AG09319 (cell line): ENCODE measurements around the gene NADSYN1.

Source experiments
- DNase-seq: peaks from one replicate; pipeline ENCODE4 v3.0.0-alpha.2; 2010; ENCODE audit warnings: low read depth; ENCODE audit errors: extremely low read depth
- TF ChIP-seq, protein P1 (sequence below): IDR thresholded peaks from 2 replicates; pipeline ENCODE4 v1.5.1; 2011; ENCODE audit warnings: low read depth, mild to moderate bottlenecking, inconsistent platforms, low read length, moderate library complexity

NADSYN1 gene

DNA sequence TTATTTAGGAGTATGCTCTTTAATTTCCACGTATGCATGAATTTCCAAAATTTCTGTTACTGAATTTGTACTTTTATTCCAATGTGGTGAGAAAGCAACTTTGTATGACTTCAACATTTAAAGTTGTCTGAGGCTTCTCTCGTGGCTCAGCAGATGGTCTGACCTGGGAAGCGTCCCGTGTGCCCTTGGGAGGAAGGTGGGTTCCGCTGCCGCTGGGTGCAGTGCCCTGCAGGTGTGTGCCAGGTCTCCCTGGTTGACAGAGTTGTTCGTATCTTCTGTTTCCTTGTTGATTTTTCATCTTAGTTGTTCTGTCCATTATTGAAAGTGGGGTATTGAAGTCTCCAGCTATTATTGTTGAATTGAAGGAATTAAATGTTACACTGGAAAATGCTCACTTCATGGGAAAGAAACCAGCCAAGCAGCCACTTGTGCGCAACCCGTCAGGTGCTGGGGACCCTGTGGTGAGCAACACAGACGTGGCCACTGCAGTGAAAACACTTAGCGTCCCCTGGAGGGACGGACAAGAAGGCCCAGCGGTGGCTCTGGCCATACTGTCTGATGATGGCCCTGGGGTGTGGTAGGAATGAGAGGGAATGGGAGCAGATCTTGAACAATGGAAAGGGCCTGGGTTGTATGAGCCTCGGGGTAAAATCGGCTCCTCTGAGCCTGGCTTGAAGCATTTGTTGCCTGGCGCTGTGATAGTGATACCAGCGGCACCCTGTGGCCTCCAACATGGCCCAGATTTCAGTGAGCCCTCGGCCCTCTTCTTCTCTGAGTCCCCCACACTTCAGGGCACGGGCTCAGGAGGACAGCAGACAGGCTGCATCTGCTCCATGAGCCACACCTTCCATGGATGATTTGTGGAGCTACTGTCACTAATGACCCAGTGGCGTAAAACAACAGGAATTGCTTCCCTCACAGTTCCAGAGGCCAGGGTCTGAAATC is 42.6 kb downstream of the NADSYN1 start:
- TF ChIP-seq, protein P1, sequence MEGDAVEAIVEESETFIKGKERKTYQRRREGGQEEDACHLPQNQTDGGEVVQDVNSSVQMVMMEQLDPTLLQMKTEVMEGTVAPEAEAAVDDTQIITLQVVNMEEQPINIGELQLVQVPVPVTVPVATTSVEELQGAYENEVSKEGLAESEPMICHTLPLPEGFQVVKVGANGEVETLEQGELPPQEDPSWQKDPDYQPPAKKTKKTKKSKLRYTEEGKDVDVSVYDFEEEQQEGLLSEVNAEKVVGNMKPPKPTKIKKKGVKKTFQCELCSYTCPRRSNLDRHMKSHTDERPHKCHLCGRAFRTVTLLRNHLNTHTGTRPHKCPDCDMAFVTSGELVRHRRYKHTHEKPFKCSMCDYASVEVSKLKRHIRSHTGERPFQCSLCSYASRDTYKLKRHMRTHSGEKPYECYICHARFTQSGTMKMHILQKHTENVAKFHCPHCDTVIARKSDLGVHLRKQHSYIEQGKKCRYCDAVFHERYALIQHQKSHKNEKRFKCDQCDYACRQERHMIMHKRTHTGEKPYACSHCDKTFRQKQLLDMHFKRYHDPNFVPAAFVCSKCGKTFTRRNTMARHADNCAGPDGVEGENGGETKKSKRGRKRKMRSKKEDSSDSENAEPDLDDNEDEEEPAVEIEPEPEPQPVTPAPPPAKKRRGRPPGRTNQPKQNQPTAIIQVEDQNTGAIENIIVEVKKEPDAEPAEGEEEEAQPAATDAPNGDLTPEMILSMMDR, result no peak
- DNase-seq, result no peak

DNA sequence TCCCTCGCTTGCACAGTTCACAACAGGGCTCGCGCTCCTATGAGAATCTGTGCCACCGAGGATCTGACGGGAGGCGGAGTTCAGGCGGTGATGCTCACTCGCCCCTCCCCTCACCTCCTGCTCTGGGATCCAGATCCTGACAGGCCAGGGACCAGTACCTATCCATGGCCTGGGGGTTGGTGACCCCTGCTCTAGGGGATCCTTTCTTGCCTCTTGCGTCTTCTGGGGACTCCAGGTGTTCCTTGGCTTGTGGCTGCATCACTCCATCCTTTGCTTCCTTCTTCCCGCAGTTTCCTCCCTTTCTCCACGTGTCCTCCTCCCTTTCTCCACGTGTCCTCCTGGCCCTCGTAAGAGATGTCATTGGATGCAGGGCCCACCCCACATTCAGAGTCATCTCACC is 43.4 kb downstream of the NADSYN1 start:
- DNase-seq, result no peak
- TF ChIP-seq, protein P1, result no peak

DNA sequence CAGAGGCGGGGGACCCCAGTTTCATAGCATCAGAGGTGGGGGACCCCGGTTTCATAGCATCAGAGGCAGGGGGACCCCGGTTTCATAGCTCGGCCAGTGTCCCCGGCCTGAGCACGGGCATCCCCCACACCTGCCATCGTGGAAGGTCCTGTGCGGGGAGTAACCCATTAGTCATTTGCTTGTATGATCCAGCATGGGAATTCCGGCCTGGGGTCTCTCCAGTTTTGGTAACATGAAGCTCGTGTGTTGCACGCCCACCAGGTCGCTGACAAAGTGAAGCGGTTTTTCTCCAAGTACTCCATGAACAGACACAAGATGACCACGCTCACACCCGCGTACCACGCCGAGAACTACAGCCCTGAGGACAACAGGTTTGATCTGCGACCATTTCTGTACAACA is 45.1 kb downstream of the NADSYN1 start:
- TF ChIP-seq, protein P1, result no peak
- DNase-seq, result no peak

DNA sequence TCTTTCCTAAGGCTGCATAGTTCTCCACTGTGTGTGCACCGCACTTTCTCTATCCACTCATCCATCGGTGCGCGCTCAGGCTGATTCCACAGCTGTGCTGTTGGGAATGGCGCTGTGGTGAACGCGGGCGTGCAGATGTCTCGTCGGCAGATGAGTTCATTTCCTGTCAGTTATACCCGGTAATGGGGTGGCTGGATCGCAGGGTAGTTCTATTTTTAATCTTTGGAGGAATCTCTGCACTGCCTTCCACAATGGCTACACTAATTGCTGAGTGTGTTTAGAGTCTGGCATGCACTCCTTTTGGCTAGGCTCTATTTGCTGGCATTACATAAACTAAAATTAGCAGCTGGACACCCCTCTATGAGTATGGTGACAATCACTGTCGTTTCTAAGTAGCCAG is 46.1 kb downstream of the NADSYN1 start:
- TF ChIP-seq, protein P1, result no peak
- no peak for DNase-seq

DNA sequence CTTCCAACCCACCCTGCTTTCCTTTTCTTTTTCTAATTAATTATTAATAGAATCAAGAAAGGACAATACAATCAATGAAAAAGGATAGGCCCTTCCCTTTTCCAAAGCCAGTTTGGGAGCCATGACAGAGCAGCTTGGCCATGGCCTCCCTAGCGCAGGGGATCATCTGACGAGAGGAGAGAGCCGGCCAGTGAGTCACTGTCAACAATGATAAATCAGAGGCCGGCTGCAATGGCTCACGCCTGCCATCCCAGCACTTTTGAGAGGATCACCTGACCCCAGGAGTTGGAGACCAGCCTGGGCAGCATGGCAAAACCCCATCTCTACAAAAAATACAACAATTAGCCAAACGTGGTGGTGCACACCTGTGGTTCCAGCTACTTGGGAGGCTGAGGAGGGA is 46.5 kb downstream of the NADSYN1 start:
- no peak for DNase-seq
- TF ChIP-seq, protein P1, result no peak

DNA sequence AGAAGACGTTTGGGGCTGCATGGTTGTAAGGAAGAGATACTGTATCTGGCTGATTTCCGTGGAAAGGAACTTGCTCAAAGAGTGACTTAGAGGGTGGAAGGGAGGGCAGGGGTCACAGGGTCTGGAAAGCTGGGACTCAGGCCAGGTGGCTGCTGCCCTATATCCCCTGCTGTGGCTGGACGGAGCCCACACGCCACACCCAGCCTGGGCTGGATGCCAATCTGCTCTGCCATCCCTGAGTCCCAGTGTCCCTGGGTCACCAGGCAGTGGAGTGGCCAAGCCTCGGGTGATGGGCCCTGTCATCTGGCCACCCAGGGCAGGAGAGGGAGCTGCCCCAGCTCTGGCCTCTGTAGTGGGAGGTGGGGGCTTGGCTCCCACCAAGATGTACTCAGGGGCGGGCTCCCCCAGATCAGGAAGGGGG is 47.6 kb downstream of the NADSYN1 start:
- TF ChIP-seq, protein P1, result no peak
- no peak for DNase-seq

DNA sequence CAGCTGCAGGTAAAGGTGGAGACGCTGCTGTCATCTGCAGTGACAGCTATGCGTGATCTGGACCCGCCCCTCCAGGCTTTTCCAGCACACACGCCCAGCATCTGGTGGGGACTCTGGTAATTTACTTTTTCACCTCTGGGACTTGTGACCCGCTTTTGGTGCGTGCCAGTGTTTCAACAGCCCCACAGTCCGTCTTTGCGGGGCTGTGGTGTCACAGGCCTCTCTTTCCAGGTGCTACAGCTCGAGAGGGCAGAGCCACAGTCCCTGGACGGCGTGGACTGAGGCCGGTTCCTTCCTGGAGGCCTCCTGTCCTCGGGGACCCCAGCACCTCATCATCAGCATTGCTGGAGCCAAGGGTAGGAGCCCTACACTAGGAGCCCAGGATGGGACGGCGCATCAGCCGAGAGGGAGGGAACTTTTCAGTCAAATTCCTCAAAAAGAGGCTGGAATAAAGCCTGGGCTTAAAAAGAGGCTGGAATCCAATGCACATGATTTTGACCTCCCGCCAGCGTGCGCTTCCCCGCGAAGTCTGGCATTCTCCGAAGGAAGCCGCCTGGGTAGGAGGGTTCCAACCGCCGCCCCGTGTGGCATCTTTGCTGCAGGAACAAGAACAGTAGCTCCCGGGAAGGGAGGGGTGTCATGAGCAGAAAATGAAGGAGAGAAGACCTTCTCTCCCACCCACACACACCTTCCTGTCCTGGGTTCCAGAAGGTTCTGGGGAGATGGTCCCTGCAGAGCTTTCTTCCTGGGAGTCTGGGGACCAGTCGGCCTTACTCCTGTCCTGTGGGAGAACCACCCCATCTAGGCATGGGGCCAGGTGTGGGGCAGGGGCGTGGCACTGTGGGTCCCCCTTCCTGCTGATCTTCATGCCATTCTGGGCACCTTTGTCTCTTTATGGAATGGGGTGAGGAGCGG is 48.3 kb downstream of the NADSYN1 start:
- no peak for DNase-seq
- TF ChIP-seq, protein P1, result no peak
